Fibroblast of lung (primary cell): ENCODE results near the gene HMGA1. TPM values are rescaled to one million over a fixed set of nuclear protein-coding genes. Genes with fewer than 3 reads are reported as not detected.

Experiments
- DNase-seq, 2 donors: peaks; one replicate each; pipeline versions ENCODE4 v3.0.0 to v3.0.0-alpha.2; 2010; ENCODE audit warnings: low read depth in 2 of 2
- H2AFZ ChIP-seq: 2 replicates; pipeline ENCODE4 v1.5.1; 2012; ENCODE audit warnings: low read length, control low read depth, inconsistent platforms
- H3K27ac ChIP-seq: 2 replicates; pipeline ENCODE4 v1.5.1; 2011; ENCODE audit warnings: low read length, control low read depth; ENCODE audit not compliant: insufficient read depth
- H3K27me3 ChIP-seq: 2 replicates; pipeline ENCODE4 v1.5.1; 2011; ENCODE audit warnings: mild to moderate bottlenecking, low read length; ENCODE audit not compliant: control insufficient read depth, insufficient read depth
- H3K36me3 ChIP-seq: 2 replicates; pipeline ENCODE4 v1.5.1; 2011; ENCODE audit warnings: low read length; ENCODE audit not compliant: control insufficient read depth, insufficient read depth
- H3K4me1 ChIP-seq: 2 replicates; pipeline ENCODE4 v1.5.1; 2011; ENCODE audit warnings: low read length; ENCODE audit not compliant: control insufficient read depth, insufficient read depth; ENCODE audit errors: extremely low read depth
- H3K4me2 ChIP-seq: 2 replicates; pipeline ENCODE4 v1.5.1; 2011; ENCODE audit warnings: low read length, control low read depth; ENCODE audit not compliant: insufficient read depth; ENCODE audit errors: extremely low read depth
- H3K4me3 ChIP-seq, 4 experiments: fragments of 200-600 bp in 1 of 4; sonication (generic) in 1 of 4; replicated peaks in 1 of 4; 2 replicates each; pipeline ENCODE4 v1.5.1; 2011 to 2016; ENCODE audit warnings: low read length in 4 of 4, low read depth in 3 of 4, mild to moderate bottlenecking in 3 of 4, control low read depth in 2 of 4, inconsistent platforms in 1 of 4, mixed read lengths in 1 of 4; ENCODE audit not compliant: insufficient read depth in 1 of 4; ENCODE audit errors: control extremely low read depth in 1 of 4
- H3K79me2 ChIP-seq: 2 replicates; pipeline ENCODE4 v1.5.1; 2012; ENCODE audit warnings: mild to moderate bottlenecking, low read length, inconsistent platforms; ENCODE audit not compliant: control insufficient read depth, insufficient read depth
- H3K9ac ChIP-seq: 2 replicates; pipeline ENCODE4 v1.5.1; 2011; ENCODE audit warnings: mild to moderate bottlenecking, low read length, control low read depth; ENCODE audit not compliant: insufficient read depth
- H3K9me3 ChIP-seq: 2 replicates; pipeline ENCODE4 v1.5.1; 2012; ENCODE audit warnings: low read depth, low read length; ENCODE audit not compliant: control insufficient read depth, insufficient read depth
- H4K20me1 ChIP-seq: 2 replicates; pipeline ENCODE4 v1.5.1; 2011; ENCODE audit warnings: low read length; ENCODE audit not compliant: control insufficient read depth, insufficient read depth; ENCODE audit errors: extremely low read depth
- EZH2 ChIP-seq: IDR thresholded peaks from 2 replicates; pipeline ENCODE4 v1.5.1; 2012; ENCODE audit warnings: low read length, control low read depth, mild to moderate bottlenecking; ENCODE audit errors: missing control alignments
- polyA plus RNA-seq, 2 donors: library from polyadenylated mRNA; depleted of rRNA in 1 of 2; stranded (reverse) in 1 of 2; unstranded in 1 of 2; fragments of >200 nt; gene quantifications; 2 replicates each; pipeline ENCODE4 v1.2.1, GENCODE V29; 2011 to 2012; ENCODE audit warnings: missing spikeins in 1 of 2
- total RNA-seq: library from RNA; depleted of rRNA; stranded (reverse); fragments of >200 nt; gene quantifications from 2 replicates; pipeline ENCODE4 v1.2.1, GENCODE V29; 2014
- TF ChIP-seq, protein P1 (sequence below), 2 donors: IDR thresholded peaks in 1 of 2; conservative IDR thresholded peaks in 1 of 2; 1 replicate in 1 of 2; 2 replicates in 1 of 2; pipeline ENCODE4 v1.5.1; 2011 to 2012; ENCODE audit warnings: low read length in 2 of 2, control low read depth in 1 of 2, inconsistent platforms in 1 of 2, low read depth in 1 of 2, mild to moderate bottlenecking in 1 of 2

HMGA1 gene
- total and polyA plus RNA-seq, 2 donors (not counting 1 experiment from before 2014, with no cell fraction given), result 29.6 to 121 TPM

DNA sequence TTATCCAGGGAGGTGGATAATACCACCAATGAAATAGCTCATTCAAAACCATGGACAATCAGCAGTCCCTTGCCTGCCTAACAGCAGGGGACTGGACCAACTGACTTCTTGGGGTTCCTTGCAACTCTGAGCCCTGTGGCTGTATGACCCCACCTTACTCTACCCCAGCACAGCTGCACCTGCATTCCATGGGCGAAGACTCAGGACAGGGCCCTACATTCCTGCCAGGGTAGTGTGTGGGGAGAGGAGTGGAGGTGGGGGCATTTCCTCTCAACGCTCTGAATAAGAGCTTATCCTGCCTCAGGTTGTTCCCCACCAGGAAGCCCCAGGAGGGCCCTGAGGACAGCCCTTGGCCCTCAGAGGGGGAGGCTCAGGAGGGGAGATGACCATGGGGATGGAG, 30.8 kb upstream of the HMGA1 start:
- H3K79me2 ChIP-seq, result no peaks in the 10 kb centered on the region
- H3K4me3 ChIP-seq, result no peak overlapping the region
- no peak for TF ChIP-seq EZH2
- TF ChIP-seq, protein P1, sequence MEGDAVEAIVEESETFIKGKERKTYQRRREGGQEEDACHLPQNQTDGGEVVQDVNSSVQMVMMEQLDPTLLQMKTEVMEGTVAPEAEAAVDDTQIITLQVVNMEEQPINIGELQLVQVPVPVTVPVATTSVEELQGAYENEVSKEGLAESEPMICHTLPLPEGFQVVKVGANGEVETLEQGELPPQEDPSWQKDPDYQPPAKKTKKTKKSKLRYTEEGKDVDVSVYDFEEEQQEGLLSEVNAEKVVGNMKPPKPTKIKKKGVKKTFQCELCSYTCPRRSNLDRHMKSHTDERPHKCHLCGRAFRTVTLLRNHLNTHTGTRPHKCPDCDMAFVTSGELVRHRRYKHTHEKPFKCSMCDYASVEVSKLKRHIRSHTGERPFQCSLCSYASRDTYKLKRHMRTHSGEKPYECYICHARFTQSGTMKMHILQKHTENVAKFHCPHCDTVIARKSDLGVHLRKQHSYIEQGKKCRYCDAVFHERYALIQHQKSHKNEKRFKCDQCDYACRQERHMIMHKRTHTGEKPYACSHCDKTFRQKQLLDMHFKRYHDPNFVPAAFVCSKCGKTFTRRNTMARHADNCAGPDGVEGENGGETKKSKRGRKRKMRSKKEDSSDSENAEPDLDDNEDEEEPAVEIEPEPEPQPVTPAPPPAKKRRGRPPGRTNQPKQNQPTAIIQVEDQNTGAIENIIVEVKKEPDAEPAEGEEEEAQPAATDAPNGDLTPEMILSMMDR (conservative IDR thresholded peaks at IDR 0.05 in 1 of 2, IDR thresholded peaks at IDR 0.05 in 1 of 2; ENCODE audit: low read depth in 1 of 2, low read length in 2 of 2), result no peak
- no peak for DNase-seq
- no peaks in the 10 kb centered on the region for H3K36me3 ChIP-seq
- no peak overlapping the region for H2AFZ ChIP-seq
- H3K9me3 ChIP-seq, result no peaks in the 10 kb centered on the region
- H3K9ac ChIP-seq, result no peak overlapping the region
- no peaks in the 10 kb centered on the region for H4K20me1 ChIP-seq
- H3K4me2 ChIP-seq, result no peak overlapping the region
- H3K27ac ChIP-seq, result no peak overlapping the region
- no peaks in the 10 kb centered on the region for H3K4me1 ChIP-seq
- H3K27me3 ChIP-seq, result no peaks in the 10 kb centered on the region

DNA sequence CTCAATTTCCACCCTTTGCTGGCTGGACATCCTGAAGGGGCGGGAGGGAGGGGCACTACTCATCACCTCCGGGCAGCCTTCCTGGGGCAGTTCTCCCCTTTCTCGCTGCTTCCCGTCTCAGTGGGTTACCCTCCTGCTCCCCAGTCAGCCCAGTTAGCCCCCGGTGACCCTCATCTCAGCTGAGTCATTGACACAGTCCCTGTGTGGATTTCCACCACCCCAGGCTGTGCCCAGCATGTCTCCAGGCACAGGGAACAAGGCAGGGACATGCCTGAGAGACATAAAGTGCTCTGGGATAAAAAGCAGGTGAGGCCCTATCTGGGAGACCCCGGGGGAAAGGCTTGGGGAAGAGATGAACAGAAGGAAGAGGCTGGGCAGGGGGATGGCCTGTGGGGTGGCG, 29.9 kb upstream of the HMGA1 start:
- H3K36me3 ChIP-seq, result no peaks in the 10 kb centered on the region
- H3K4me3 ChIP-seq, result no peak overlapping the region
- DNase-seq, result no peak
- no peak overlapping the region for H3K27ac ChIP-seq
- TF ChIP-seq, protein P1 (conservative IDR thresholded peaks at IDR 0.05 in 1 of 2, IDR thresholded peaks at IDR 0.05 in 1 of 2; ENCODE audit: low read depth in 1 of 2, low read length in 2 of 2), result no peak
- H3K9me3 ChIP-seq, result no peaks in the 10 kb centered on the region
- H3K79me2 ChIP-seq, result no peaks in the 10 kb centered on the region
- H3K4me2 ChIP-seq, result no peak overlapping the region
- no peaks in the 10 kb centered on the region for H4K20me1 ChIP-seq
- H3K9ac ChIP-seq, result no peak overlapping the region
- no peaks in the 10 kb centered on the region for H3K4me1 ChIP-seq
- H2AFZ ChIP-seq, result no peak overlapping the region
- H3K27me3 ChIP-seq, result no peaks in the 10 kb centered on the region

DNA sequence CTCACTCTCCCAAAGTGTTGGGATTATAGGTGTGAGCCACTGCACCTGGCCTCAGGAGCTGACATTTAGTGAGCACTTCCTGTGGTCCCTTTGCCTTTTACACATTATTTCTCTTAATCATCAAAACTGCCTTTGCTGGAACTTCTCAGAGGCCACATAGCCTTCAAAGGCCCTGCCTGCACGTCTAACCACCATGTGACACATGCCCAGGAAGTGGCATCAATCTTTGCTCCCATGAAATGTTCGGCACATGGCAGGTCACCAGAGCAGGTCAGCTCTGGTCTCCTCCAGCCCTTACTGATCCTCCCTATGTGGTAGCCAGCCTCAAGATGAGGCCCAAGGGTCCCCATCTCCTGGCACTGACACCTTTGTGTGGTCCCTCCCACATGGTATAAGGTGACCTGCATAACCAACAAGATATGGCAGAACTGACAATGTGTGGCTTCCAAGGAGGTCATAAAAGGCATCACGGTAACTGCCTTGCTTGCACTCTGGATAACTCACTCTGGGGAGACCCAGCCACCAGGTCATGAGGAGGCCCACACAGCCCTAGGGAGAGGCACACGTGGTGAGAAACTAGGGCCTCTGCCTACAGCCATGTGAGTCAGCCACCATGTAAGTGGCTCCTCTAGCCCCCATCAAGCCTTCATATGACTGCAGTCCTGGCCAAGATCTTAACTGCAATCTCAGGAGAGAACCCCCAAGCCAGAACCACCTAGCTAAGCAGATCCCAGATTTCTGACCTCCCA, 28.8 kb upstream of the HMGA1 start:
- DNase-seq, result no peak
- no peak overlapping the region for H2AFZ ChIP-seq
- no peak for TF ChIP-seq EZH2
- TF ChIP-seq, protein P1 (conservative IDR thresholded peaks at IDR 0.05 in 1 of 2, IDR thresholded peaks at IDR 0.05 in 1 of 2; ENCODE audit: low read depth in 1 of 2, low read length in 2 of 2), result no peak

More for the DNA sequence above, 28.8 kb upstream of the HMGA1 start:
- Histone ChIP-seq H3K27ac (no peak overlapping the region), H3K4me1 (no peaks in the 10 kb centered on the region), H3K36me3 (no peaks in the 10 kb centered on the region), H3K9ac (no peak overlapping the region), H3K27me3 (no peaks in the 10 kb centered on the region), H3K4me3 (no peak overlapping the region), H3K9me3 (no peaks in the 10 kb centered on the region), H3K79me2 (no peaks in the 10 kb centered on the region), H3K4me2 (no peak overlapping the region), H4K20me1 (no peaks in the 10 kb centered on the region)
